SK-N-MC (cell line): Measurements from ENCODE around the gene SLC19A3.
"Not testable (repeated sequence)": the region's sequence is repeated elsewhere in the genome, so short reads cannot be mapped to it uniquely, and the experiment has no call there.

ENCODE experiments used
- DNase-seq: peaks from one replicate; pipeline ENCODE4 v3.0.0-alpha.2; 2011; ENCODE audit warnings: low read depth, low spot score
- H3K27ac ChIP-seq: fragments of 200-600 bp; sonication (generic); 2 replicates; pipeline ENCODE4 v1.5.1; 2016; ENCODE audit warnings: mixed run types
- H3K36me3 ChIP-seq: fragments of 200-600 bp; sonication (generic); 2 replicates; pipeline ENCODE4 v1.6.1; 2017; ENCODE audit warnings: antibody characterized with exemption, low read length, mixed read lengths; ENCODE audit not compliant: insufficient read depth
- H3K4me3 ChIP-seq: fragments of 200-600 bp; sonication (generic); 2 replicates; pipeline ENCODE4 v1.5.1; 2016
- H3K9ac ChIP-seq: fragments of 200-600 bp; sonication (generic); 2 replicates; pipeline ENCODE4 v1.8.0; 2017; ENCODE audit warnings: mixed run types, mixed read lengths; ENCODE audit not compliant: insufficient read length
- H3K9me3 ChIP-seq: fragments of 200-600 bp; sonication (generic); 2 replicates; pipeline ENCODE4 v1.6.1; 2017; ENCODE audit warnings: low read depth, mild to moderate bottlenecking, antibody characterized with exemption, low read length, moderate library complexity, mixed read lengths
- EZH2 ChIP-seq: fragments of 200-600 bp; sonication (generic); IDR thresholded peaks from one replicate; pipeline ENCODE4 v1.6.1; 2017; ENCODE audit warnings: antibody characterized with exemption
- FOXP2 ChIP-seq: optimal IDR thresholded peaks from 2 replicates; pipeline ENCODE3; 2011; ENCODE audit warnings: mild to moderate bottlenecking, moderate library complexity; ENCODE audit not compliant: insufficient read depth; ENCODE audit errors: extremely low read length, control extremely low read depth
- POLR2AphosphoS5 ChIP-seq: IDR thresholded peaks from 2 replicates; pipeline ENCODE4 v1.6.1; 2012; ENCODE audit warnings: mild to moderate bottlenecking, low read depth, low read length, borderline replicate concordance

Gene SLC19A3

DNA sequence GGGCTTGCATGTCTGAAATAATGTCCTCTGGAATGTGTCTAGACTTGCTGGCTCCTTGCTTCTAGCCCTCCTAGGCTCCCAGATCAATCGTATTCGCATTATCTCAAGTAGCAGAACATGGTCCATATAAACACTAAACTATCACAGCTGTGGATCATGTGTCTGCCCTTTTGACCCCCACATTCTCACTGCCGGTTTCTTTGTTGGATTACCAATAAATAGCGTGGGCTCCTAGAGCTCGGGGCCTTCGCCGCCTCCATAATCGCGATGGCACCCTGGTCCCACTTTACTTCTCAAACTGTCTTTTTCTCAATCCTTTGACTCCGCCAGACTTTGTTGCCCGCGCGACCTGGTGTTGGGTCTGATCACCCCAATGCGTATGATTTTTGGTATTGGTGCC lies 21.5 kb upstream of the SLC19A3 start:
- H3K9me3 ChIP-seq, result no peaks in the 10 kb centered on the region
- H3K4me3 ChIP-seq, result no peak overlapping the region
- TF ChIP-seq FOXP2 (no peak), EZH2 (no peak)
- DNase-seq, result no peak
- H3K9ac ChIP-seq, result no peak overlapping the region
- H3K36me3 ChIP-seq, result no peaks in the 10 kb centered on the region
- no peak overlapping the region for H3K27ac ChIP-seq

DNA sequence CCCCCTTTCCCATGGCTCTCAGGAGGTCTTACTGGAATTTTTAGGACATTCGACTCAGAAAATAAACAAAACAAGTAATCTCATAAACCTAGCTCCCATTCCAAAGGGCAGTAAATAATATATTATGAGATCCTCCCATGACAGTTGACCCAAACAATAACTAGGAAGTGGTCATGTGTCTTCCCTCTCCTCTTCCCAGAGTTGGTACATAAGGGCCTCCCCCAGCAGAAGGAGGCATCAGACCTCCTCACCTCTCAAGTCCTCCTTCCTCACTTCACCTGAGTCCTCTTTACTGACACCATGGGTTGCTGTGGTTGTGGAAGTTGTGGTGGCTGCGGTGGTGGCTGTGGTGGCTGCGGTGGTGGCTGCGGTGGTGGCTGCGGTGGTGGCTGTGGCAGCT lies 10.2 kb upstream of the SLC19A3 start, which contains the start of gene SCYGR7:
TSS of gene SCYGR7 (plus strand) at position 301 of the 400 bp plus-strand sequence. CDS start at position 301, 0 bp downstream.
- Histone ChIP-seq H3K9me3 (no peaks in the 10 kb centered on the region), H3K4me3 (no peak within 1 kb of the TSS), H3K27ac (no peak within 1 kb of the TSS), H3K36me3 (no peaks in the 10 kb centered on the region), H3K9ac (no peak within 1 kb of the TSS)
- no peak for TF ChIP-seq EZH2
- no peak for TF ChIP-seq POLR2AphosphoS5
- no peak for TF ChIP-seq FOXP2
- no peak for DNase-seq

DNA sequence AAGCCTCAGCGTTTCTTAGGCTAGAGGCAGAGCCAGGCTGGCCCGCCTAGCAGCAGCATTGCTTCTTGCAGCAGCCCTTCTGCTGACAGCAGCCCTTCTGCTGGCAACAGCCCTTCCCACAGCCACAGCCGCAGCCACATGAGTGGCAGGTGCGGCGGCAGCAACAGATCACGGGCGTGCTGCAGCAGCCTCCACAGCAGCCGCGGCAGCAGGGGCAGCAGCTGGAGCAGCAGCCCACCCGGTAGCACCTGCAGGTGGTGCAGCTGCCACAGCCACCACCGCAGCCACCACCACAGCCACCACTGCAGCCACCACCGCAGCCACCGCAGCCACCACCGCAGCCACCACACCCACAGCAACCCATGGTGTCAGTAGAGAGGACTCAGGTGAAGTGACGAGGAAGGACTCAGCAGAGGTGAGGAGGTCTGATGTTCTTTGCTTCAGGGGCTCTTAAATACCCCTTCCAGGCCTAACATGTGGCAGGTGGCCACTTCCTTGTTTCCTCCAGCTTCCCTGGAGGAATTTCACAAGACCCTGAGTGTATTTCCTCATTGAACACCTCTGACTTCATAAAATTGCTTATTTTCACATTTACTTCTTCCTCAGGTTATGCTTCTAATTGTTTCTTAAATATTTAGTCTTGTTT lies 6.7 kb upstream of the SLC19A3 start, which contains the start of gene SCYGR6:
TSS of gene SCYGR6 (minus strand) at position 364 of the 646 bp plus-strand sequence. CDS start at position 364, 0 bp downstream.
- no peak within 1 kb of the TSS for H3K9ac ChIP-seq
- TF ChIP-seq FOXP2, result no peak
- H3K27ac ChIP-seq, result no peak within 1 kb of the TSS
- no peaks in the 10 kb centered on the region for H3K9me3 ChIP-seq
- DNase-seq, result no peak
- H3K4me3 ChIP-seq, result no peak within 1 kb of the TSS
- H3K36me3 ChIP-seq, result no peaks in the 10 kb centered on the region

GRCh38 chr2:227722821-227723220 lies 5.0 kb upstream of the SLC19A3 start:
- H3K4me3 ChIP-seq, H3K36me3 ChIP-seq, H3K9me3 ChIP-seq, DNase-seq, H3K27ac ChIP-seq, H3K9ac ChIP-seq: not testable (repeated sequence)

- Histone ChIP-seq H3K27ac (no peak overlapping the region), H3K36me3 (no peaks in the 10 kb centered on the region), H3K4me3 (no peak overlapping the region), H3K9ac (no peak overlapping the region), H3K9me3 (no peaks in the 10 kb centered on the region)
- no peak for TF ChIP-seq EZH2
- no peak for TF ChIP-seq FOXP2
- TF ChIP-seq POLR2AphosphoS5, result no peak
- DNase-seq, result no peak
Measured at GRCh38 chr2:227720680-227721079, 2.9 kb upstream of the SLC19A3 start.

DNA sequence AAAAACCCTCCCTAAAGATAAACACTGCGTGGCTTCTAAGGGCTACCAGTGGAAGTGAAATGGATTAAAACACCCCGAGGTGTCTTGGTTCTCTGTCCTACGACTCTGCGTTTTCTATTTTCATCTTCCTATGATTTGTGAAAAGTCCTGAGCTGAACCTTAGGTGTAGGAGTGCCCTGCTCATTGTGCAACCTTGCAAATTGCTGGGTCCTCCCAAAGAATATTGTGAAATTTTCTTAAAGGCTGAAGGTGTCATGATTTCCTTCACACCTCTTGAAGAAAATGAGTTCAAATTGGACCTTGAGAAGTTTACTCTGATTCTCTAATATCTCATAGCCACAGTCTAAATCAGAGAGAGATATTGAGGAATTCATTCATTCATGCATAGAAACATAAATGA lies 1.8 kb upstream of the SLC19A3 start:
- Histone ChIP-seq H3K27ac (no peak overlapping the region), H3K4me3 (no peak overlapping the region), H3K36me3 (no peaks in the 10 kb centered on the region), H3K9ac (no peak overlapping the region), H3K9me3 (no peaks in the 10 kb centered on the region)
- DNase-seq, result no peak
- TF ChIP-seq EZH2 (no peak), FOXP2 (no peak), POLR2AphosphoS5 (no peak)

GRCh38 chr2:227716501-227716900 lies 1.3 kb downstream of the SLC19A3 start:
- Histone ChIP-seq H3K9ac (no peak overlapping the region), H3K36me3 (no peaks in the 10 kb centered on the region), H3K9me3 (no peaks in the 10 kb centered on the region), H3K27ac (no peak overlapping the region), H3K4me3 (no peak overlapping the region)
- DNase-seq, result no peak
- TF ChIP-seq EZH2, result no peak
- TF ChIP-seq FOXP2, result no peak
- TF ChIP-seq POLR2AphosphoS5, result no peak

- H3K36me3 ChIP-seq, result no peaks in the 10 kb centered on the region
- TF ChIP-seq FOXP2 (no peak), EZH2 (no peak), POLR2AphosphoS5 (no peak)
- H3K9ac ChIP-seq, result no peak overlapping the region
- DNase-seq, result no peak
- no peak overlapping the region for H3K4me3 ChIP-seq
- H3K27ac ChIP-seq, result no peak overlapping the region
- no peaks in the 10 kb centered on the region for H3K9me3 ChIP-seq
Measured at GRCh38 chr2:227713291-227713690, 4.5 kb downstream of the SLC19A3 start.

DNA sequence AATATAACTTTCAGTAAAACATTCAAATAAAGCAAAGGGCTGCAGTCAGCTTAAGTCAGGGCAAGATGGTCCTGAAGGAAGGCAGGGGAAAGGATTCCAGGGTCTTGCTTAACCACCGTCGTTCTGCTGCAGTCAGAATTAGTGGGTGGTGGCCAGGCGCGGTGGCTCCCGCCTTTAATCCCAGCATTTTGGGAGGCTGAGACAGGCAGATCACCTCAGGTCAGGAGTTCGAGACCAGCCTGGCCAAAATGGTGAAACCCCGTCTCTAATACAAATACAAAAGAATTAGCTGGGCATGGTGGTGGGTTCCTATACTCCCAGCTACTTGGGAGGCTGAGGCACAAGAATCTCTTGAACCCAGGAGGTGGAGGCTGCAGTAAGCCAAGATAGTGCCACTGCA lies 6.8 kb downstream of the SLC19A3 start:
- no peak overlapping the region for H3K4me3 ChIP-seq
- TF ChIP-seq FOXP2, result no peak
- TF ChIP-seq POLR2AphosphoS5, result no peak
- no peak overlapping the region for H3K27ac ChIP-seq
- no peak for DNase-seq
- H3K36me3 ChIP-seq, result no peaks in the 10 kb centered on the region
- no peaks in the 10 kb centered on the region for H3K9me3 ChIP-seq
- no peak overlapping the region for H3K9ac ChIP-seq

- Histone ChIP-seq H3K4me3 (no peak overlapping the region), H3K9me3 (no peaks in the 10 kb centered on the region), H3K36me3 (no peaks in the 10 kb centered on the region), H3K9ac (no peak overlapping the region), H3K27ac (no peak overlapping the region)
- no peak for DNase-seq
- TF ChIP-seq FOXP2 (no peak), EZH2 (no peak), POLR2AphosphoS5 (no peak)
Measured at GRCh38 chr2:227707390-227707789, 10.4 kb downstream of the SLC19A3 start.
